Activated gamma-delta T cell treated with anti-CD3 and anti-CD28 coated beads, Interleukin-2, amount 50 U/mL, for 16 hours (primary cell): ENCODE measurements around the gene RHBDF2.

ENCODE experiments used
- DNase-seq: peaks from one replicate; pipeline ENCODE4 v3.0.0-alpha.2; 2020; ENCODE audit warnings: low read depth

The RHBDF2 gene

DNA sequence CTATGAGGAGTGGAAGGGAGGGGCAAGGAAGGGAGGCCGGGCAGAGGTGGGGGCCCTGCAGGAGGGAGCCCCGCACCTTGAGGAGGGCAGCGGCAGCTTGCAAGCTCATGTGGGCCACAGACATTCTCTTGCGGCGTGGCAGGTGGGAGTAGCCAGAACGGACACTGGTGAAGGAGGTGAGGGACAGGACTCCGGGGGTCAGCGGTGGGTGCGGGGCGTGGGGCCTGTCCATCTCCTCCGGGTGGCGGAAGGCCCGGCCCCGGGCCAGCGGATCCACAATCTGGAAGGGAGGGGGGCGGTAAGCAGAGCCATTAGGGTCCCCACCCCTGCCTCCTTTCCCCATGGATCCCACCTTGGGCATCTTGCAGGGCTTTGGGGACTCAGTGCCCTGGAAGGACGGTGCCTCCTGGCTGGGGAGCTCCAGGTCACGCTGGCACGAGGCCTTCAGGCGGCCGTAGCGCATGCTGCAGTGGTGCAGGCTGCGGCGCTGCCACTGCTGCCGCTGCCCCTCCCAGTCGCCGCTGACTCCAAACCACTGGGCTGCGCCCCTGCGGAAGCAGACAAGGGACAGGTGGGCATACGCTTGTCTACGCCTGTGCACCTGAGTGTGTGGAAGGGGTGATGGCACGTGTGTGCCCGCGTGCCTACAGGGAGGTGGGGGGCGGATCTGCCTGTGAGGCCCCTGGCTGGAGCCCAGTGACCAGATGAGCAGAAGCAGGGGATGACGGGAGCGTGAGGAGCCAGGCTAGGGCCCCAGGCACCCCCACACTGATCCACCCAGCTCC, 22.3 kb downstream of the RHBDF2 start:
- DNase-seq = no peak

- DNase-seq = no peak
These were observed 23.1 kb downstream of the RHBDF2 start for GRCh38 chr17:76478097-76478496.

DNA sequence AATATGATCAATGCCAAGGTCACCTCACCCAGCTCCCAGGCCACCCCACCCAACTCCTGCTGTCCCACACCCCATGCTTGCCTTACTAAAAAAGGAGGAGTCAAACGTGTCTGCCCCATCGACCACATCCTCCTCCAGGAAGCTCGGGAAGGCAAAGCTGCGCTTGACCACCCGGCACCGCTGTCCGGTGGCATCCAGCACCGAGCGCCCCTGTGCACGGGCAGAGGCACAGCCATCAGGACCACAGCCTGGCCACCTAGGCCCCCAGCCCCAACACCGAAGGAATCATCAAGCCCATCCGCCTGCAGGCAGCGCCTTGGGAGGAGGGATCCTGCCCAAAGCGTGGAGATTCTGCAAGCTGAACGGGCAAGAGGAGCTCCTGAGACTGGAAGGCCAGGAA, 23.6 kb downstream of the RHBDF2 start:
- no peak for DNase-seq

DNA sequence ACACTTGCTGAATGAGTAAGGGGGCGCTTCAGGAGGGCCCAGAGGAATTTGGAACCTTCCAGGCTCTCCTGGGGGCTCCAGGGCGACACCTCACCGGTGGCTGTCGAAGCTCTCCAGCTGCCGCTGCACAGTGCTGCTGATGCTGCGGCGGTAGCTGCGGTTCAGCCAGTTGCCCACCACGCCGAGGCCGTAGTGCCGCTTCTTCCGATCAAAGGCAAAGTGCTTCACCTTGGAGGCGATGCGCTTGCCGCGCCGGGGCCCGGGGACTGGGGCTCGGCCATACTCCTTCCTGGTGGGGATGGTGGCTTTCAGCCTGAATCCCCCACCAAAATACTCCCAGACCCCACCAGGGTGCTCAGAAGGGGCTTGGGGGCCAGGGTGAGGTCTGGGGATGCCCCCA, 24.5 kb downstream of the RHBDF2 start:
- no peak for DNase-seq

GRCh38 chr17:76475302-76475701, 25.9 kb downstream of the RHBDF2 start:
- DNase-seq = no peak

DNA sequence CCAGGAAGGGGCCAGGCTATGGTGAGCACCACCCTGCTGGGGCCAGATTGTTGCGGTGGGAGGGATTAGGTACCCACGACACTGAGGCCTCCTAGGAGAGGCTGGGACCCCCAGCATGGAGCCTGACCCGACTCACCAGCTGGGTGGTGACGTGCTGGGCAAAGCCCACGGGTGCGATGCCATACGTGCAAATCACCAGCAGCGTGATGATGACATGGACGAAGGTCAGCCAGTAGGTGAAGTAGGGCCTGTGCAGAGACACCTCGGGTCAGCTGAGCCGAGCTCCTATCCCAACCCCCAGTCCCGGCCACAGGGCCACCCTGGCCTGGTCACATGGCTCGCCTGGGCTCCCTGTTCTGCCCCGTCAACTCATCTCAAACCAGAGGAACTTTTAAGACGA, 26.3 kb downstream of the RHBDF2 start:
- no peak for DNase-seq

- no peak for DNase-seq
These were observed 27.0 kb downstream of the RHBDF2 start for GRCh38 chr17:76474238-76474637.

GRCh38 chr17:76473541-76473985, 27.7 kb downstream of the RHBDF2 start:
- no peak for DNase-seq

GRCh38 chr17:76472726-76473125, 28.5 kb downstream of the RHBDF2 start:
- no peak for DNase-seq

DNA sequence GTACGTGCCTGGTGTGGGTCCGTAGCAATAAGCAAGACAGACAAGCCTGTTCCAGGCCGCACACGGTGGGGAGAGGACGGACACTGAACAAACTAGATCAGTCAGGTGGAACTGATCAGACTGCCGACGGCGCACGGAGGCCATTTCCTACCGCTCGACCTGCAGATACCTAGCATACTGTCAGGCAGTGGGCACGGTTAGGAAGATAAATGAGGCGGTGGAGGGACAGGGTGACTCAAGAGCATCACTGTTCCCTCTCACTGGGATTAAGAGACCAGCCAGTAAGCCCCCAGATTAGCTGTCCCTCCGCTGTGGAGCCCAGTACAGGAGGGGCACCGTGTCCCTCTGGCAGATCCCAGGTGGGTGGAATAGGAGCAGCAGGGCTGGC, 29.0 kb downstream of the RHBDF2 start:
- no peak for DNase-seq

GRCh38 chr17:76471498-76472257, 29.5 kb downstream of the RHBDF2 start:
- DNase-seq = no peak

DNA sequence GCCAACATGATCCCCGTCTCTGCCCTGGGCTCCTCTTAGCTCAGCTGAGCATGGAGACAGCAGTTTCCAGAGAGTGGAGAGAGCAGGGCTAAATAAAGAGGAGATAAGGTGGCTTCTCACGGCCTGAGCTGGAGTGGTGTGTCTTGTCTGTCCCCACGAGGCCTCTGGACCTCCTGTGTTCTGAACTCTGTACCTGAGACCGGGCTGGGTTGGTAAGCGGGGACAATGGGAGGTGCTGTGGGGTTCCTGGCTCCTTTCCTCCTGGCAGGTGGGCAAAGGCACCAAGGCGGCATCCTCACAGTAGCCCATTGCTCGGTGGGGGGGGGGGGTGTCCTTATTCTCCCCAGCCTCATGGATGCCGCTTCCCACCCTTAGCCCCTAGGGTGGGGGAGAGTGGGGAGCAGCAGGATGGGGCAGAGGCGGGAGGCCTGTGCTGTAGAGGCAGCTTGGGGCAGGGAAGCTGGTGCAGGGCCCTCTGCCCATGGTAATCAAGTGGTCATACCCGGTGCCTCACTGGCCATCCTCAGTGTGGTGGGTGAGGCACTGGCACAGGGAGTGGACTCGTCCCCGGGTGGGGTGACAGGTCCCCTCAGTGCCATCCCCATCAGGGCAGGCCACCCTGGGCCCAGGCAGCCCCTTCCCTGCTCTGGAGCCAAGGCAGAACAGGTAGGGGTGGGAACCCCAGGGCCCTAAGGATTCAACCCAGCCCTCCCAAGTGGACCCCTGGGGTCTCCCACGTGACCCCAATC, 31.1 kb downstream of the RHBDF2 start:
- DNase-seq = no peak

DNA sequence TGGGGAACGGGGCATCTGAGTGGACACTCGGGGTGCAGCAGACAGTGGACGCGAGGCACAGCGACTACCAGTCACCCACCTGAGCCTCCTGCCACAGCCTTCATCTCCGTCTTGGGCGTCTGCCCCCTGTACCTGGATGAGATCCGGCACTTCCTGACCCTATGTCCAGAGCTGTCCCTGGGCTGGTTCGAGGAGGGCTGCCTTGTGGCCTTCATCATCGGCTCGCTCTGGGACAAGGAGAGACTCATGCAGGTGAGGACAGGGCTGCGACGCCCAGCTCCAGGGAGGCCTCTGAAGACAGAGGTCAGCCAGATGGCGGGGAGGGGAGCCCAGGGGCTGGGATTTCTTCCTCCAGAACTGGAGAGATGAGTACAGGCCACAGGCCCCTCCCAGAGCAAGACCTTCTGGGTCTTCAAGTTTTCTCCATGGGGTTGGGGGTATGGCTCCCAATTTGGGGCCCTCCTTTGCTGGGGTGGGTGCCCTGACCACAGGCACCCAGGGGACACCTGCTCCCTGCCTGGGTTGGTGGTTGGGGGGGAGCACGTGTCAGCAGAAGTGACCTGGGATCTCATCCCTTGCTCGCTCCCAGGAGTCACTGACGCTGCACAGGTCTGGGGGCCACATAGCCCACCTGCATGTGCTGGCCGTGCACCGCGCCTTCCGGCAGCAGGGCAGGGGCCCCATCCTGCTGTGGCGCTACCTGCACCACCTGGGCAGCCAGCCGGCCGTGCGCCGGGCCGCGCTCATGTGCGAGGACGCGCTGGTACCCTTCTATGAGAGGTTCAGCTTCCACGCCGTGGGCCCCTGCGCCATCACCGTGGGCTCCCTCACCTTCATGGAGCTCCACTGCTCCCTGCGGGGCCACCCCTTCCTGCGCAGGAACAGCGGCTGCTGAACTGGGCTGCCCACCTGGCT, 31.9 kb downstream of the RHBDF2 start:
- no peak for DNase-seq

GRCh38 chr17:76468634-76469010, 32.6 kb downstream of the RHBDF2 start:
- DNase-seq = no peak

- no peak for DNase-seq
These were observed 33.2 kb downstream of the RHBDF2 start for GRCh38 chr17:76467809-76468633.

DNA sequence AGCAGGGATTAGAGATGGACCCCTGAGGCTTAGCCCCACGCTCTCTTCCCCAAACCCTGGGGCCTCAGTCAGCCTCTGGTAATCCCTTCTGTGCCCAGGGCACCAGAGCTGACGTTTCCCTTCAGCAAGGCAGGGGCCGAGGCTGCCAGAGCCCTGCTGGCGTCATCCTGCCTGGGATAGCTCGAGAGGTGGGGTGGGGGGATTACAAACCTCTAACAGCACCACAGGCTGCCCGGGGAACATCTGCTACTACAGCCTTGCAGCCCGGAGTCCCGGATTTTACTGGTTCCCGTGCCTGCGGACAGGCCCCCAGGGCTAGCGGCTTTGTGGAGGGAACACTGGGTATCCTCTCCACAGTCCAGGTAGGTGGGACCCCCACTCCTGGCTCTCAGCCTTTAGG, 33.9 kb downstream of the RHBDF2 start, which contains the start of gene AANAT:
AANAT (plus strand) TSS at position 238 of the 400 bp plus-strand sequence. CDS start 1,144 bp downstream, outside the sequence.
- no peak for DNase-seq

- no peak for DNase-seq
These were observed 34.5 kb downstream of the RHBDF2 start for GRCh38 chr17:76466775-76467130.

- no peak for DNase-seq
These were observed 38.5 kb downstream of the RHBDF2 start for GRCh38 chr17:76462556-76463290.

DNA sequence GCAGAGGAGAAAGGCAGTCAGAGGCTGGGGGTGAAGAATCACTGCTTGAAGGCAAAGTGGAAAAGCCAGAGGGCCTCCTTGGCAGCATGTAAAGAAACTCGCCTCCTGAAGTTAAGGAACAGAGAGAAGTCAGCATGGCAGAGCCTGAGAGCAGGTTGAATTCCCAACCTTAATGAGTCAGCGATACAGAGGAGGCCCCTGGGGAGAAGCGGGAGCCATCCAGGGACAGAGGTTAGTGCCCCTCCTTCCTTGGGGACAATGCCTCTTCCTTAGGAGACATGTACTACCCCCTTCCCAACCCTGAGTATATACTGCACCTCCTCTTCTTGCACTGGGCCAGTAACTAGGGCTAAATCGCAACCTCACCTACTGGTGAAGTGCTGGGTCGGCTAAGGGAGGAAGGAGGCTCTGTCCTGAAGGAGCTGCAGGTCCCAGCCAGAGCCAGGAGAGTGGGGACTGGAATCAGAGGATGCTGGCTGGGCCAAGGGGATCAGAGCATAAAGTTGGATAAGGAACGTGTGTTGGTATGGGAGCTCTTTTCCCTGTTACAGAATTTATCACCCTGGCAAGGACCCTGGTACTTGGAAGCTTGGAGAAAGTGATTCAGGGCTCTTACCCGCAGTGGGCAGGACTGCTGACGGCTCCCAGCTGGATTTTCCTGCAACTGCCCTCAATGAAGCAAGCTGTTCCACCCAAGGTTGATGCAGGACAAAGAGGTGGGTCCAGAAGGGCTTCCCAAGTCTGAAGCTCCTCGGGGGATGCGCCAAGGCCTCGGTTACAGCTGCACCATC, 39.3 kb downstream of the RHBDF2 start:
- no peak for DNase-seq
